ENCODE results near the gene GAB3. TPM values are rescaled to one million over a fixed set of nuclear protein-coding genes. Genes with fewer than 3 reads are reported as not detected.

GAB3 gene
- polyA plus RNA-seq, 1 donor, result 3.2 TPM

- Histone ChIP-seq H3K27me3 (ENCODE audit: control insufficient read depth, insufficient read depth, low read length) (no peaks in the 10 kb centered on the region), H3K4me1 (ENCODE audit: control insufficient read depth, insufficient read depth, low read length) (no peaks in the 10 kb centered on the region), H3K36me3 (ENCODE audit: control insufficient read depth, insufficient read depth, low read length) (peaks cover 11% of the 10 kb centered on the region), H3K4me3 (ENCODE audit: low read length) (no peak overlapping the region), H3K27ac (ENCODE audit: low read length) (no peak overlapping the region), H3K9me3 (ENCODE audit: control insufficient read depth, low read depth, low read length) (no peaks in the 10 kb centered on the region)
- no CpG with 5 or more reads among the region's 13 CpGs for WGBS (ENCODE audit: insufficient coverage, low lambda C conversion rate)
- DNase-seq, result no peak
These were observed 33.5 kb upstream of the GAB3 start for GRCh38 chrX:154784149-154784995.

DNA sequence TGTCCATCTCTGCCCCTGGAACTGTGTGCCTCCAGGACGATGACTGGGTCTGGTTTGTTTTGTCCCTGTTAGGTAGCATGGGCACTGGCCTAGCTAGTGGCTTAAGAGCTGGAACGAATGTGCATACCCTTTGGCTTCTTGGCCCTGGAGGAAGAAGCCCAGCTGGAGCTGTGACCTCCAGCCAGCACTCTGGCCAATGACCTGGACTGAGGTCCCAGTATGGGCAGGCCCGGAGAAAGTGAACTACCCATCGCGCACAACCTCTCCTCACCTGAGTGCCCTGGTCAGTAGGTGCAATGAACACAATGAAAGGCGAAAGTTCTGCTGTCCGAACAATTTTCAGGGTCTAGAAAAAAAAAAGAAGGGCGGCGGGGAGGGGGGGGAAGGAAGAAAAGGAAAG is 30.1 kb upstream of the GAB3 start:
- H3K27me3 ChIP-seq (ENCODE audit: control insufficient read depth, insufficient read depth, low read length), result no peaks in the 10 kb centered on the region
- peaks cover 22% of the 10 kb centered on the region for H3K36me3 ChIP-seq (ENCODE audit: control insufficient read depth, insufficient read depth, low read length)
- H3K4me1 ChIP-seq (ENCODE audit: control insufficient read depth, insufficient read depth, low read length), result no peaks in the 10 kb centered on the region
- DNase-seq, result no peak
- H3K27ac ChIP-seq (ENCODE audit: low read length), result no peak overlapping the region
- H3K4me3 ChIP-seq (ENCODE audit: low read length), result no peak overlapping the region
- no CpG with 5 or more reads among the region's 9 CpGs for WGBS (ENCODE audit: insufficient coverage, low lambda C conversion rate)
- H3K9me3 ChIP-seq (ENCODE audit: control insufficient read depth, low read depth, low read length), result no peaks in the 10 kb centered on the region

- Histone ChIP-seq H3K4me1 (ENCODE audit: control insufficient read depth, insufficient read depth, low read length) (no peaks in the 10 kb centered on the region), H3K9me3 (ENCODE audit: control insufficient read depth, low read depth, low read length) (no peaks in the 10 kb centered on the region), H3K27me3 (ENCODE audit: control insufficient read depth, insufficient read depth, low read length) (no peaks in the 10 kb centered on the region), H3K4me3 (ENCODE audit: low read length) (no peak overlapping the region), H3K27ac (ENCODE audit: low read length) (no peak overlapping the region), H3K36me3 (ENCODE audit: control insufficient read depth, insufficient read depth, low read length) (peaks cover 39% of the 10 kb centered on the region)
- no CpG with 5 or more reads among the region's 4 CpGs for WGBS (ENCODE audit: insufficient coverage, low lambda C conversion rate)
- DNase-seq, result no peak
These were observed 28.4 kb upstream of the GAB3 start for GRCh38 chrX:154779261-154779660.

GRCh38 chrX:154776753-154777152 is 25.9 kb upstream of the GAB3 start:
- no peak overlapping the region for H3K27ac ChIP-seq (ENCODE audit: low read length)
- H3K27me3 ChIP-seq (ENCODE audit: control insufficient read depth, insufficient read depth, low read length), result no peaks in the 10 kb centered on the region
- H3K9me3 ChIP-seq (ENCODE audit: control insufficient read depth, low read depth, low read length), result no peaks in the 10 kb centered on the region
- DNase-seq, result no peak
- no peak overlapping the region for H3K4me3 ChIP-seq (ENCODE audit: low read length)
- no CpG with 5 or more reads among the region's 2 CpGs for WGBS (ENCODE audit: insufficient coverage, low lambda C conversion rate)
- peaks cover 47% of the 10 kb centered on the region for H3K36me3 ChIP-seq (ENCODE audit: control insufficient read depth, insufficient read depth, low read length)
- H3K4me1 ChIP-seq (ENCODE audit: control insufficient read depth, insufficient read depth, low read length), result no peaks in the 10 kb centered on the region

DNA sequence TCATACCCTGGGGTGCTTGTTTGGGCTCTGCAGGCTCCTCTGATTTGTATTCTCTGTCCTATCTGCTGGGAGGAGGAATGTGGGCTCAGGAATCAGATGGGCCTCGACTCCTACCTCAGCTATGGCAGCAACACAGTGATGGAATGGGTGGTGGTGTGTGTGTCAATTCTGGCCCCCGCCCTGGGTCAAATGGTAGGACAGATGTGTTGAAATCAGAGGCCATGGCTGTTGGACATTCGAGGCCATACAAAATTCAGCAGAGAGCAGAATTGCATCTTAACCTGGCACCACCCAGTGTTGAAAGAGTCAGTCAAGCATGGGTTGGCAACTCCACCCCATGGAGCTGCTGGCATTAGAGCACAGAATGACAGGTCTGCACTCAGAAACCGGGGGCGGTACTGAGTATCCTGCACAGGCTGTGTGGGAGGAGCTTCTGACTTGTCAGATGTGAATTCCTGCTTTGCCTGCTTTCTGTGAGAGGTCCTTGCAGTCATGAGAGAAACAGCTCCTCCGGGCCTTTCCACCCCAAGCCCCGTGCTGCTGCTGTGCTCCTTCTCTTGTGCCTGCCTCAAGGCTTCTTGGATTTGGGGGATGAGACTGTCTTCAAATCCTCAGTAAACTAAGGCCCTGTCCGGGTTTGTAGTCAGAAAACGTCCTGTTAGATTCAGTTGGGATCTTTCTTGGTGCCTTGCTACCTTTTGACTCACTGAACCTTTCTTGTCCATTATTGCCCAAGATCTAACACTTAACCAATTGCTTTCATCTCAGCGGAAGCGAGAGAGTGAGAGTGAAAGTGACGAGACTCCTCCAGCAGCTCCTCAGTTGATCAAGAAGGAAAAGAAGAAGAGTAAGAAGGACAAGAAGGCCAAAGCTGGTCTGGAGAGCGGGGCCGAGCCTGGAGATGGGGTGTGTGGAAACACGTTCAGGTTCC is 24.8 kb upstream of the GAB3 start:
- Histone ChIP-seq H3K36me3 (ENCODE audit: control insufficient read depth, insufficient read depth, low read length) (peaks cover 45% of the 10 kb centered on the region), H3K9me3 (ENCODE audit: control insufficient read depth, low read depth, low read length) (no peaks in the 10 kb centered on the region), H3K4me1 (ENCODE audit: control insufficient read depth, insufficient read depth, low read length) (no peaks in the 10 kb centered on the region), H3K27me3 (ENCODE audit: control insufficient read depth, insufficient read depth, low read length) (no peaks in the 10 kb centered on the region), H3K27ac (ENCODE audit: low read length) (no peak overlapping the region), H3K4me3 (ENCODE audit: low read length) (no peak overlapping the region)
- DNase-seq, result no peak
- WGBS (ENCODE audit: insufficient coverage, low lambda C conversion rate), result no CpG with 5 or more reads among the region's 15 CpGs

DNA sequence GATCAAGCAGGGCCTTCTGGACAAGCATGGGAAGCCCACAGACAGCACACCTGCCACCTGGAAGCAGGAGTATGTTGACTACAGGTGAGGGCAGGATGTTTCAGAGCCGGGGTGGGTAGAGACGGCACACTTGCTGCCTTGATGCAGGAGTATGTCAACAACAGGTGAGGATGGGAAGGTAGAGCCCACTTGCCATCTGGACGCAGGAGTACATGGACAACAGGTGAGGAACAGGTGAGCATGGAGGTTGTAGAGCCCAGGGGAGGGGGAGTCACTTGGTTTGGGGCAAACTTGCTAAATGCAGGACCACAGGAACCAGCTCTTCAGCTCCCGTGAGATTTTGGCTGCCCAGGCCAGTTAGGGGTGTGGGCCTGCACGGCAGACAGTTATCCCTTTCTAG is 23.7 kb upstream of the GAB3 start:
- no peak overlapping the region for H3K27ac ChIP-seq (ENCODE audit: low read length)
- WGBS (ENCODE audit: insufficient coverage, low lambda C conversion rate), result no CpG with 5 or more reads among the region's 5 CpGs
- peaks cover 48% of the 10 kb centered on the region for H3K36me3 ChIP-seq (ENCODE audit: control insufficient read depth, insufficient read depth, low read length)
- H3K4me3 ChIP-seq (ENCODE audit: low read length), result no peak overlapping the region
- DNase-seq, result no peak
- no peaks in the 10 kb centered on the region for H3K4me1 ChIP-seq (ENCODE audit: control insufficient read depth, insufficient read depth, low read length)
- H3K9me3 ChIP-seq (ENCODE audit: control insufficient read depth, low read depth, low read length), result no peaks in the 10 kb centered on the region
- no peaks in the 10 kb centered on the region for H3K27me3 ChIP-seq (ENCODE audit: control insufficient read depth, insufficient read depth, low read length)

- Histone ChIP-seq H3K4me3 (ENCODE audit: low read length) (peak within 1 kb of the TSS; percentile 54), H3K27me3 (ENCODE audit: control insufficient read depth, insufficient read depth, low read length) (no peaks in the 10 kb centered on the region), H3K4me1 (ENCODE audit: control insufficient read depth, insufficient read depth, low read length) (peaks cover 6% of the 10 kb centered on the region), H3K36me3 (ENCODE audit: control insufficient read depth, insufficient read depth, low read length) (peaks cover 23% of the 10 kb centered on the region), H3K9me3 (ENCODE audit: control insufficient read depth, low read depth, low read length) (no peaks in the 10 kb centered on the region), H3K27ac (ENCODE audit: low read length) (peak within 1 kb of the TSS; percentile 85)
- no CpG with 5 or more reads among the region's 84 CpGs for WGBS (ENCODE audit: insufficient coverage, low lambda C conversion rate)
- peak; percentile 96 to 97 for DNase-seq
These were observed 11.8 kb upstream of the GAB3 start, which contains the start of gene DKC1 for GRCh38 chrX:154762537-154763296. DKC1 (plus strand) TSS chrX:154762864; CDS start chrX:154762966, 102 bp downstream.

GRCh38 chrX:154761977-154762536 is 11.2 kb upstream of the GAB3 start:
- DNase-seq, result peak in 1 of 2 donors; percentile 9
- Histone ChIP-seq H3K4me3 (ENCODE audit: low read length) (peak overlapping the region; percentile 54), H3K27me3 (ENCODE audit: control insufficient read depth, insufficient read depth, low read length) (no peaks in the 10 kb centered on the region), H3K27ac (ENCODE audit: low read length) (peak overlapping the region; percentile 85), H3K4me1 (ENCODE audit: control insufficient read depth, insufficient read depth, low read length) (peaks cover 6% of the 10 kb centered on the region), H3K36me3 (ENCODE audit: control insufficient read depth, insufficient read depth, low read length) (peaks cover 19% of the 10 kb centered on the region), H3K9me3 (ENCODE audit: control insufficient read depth, low read depth, low read length) (no peaks in the 10 kb centered on the region)
- no CpG with 5 or more reads among the region's 11 CpGs for WGBS (ENCODE audit: insufficient coverage, low lambda C conversion rate)

DNA sequence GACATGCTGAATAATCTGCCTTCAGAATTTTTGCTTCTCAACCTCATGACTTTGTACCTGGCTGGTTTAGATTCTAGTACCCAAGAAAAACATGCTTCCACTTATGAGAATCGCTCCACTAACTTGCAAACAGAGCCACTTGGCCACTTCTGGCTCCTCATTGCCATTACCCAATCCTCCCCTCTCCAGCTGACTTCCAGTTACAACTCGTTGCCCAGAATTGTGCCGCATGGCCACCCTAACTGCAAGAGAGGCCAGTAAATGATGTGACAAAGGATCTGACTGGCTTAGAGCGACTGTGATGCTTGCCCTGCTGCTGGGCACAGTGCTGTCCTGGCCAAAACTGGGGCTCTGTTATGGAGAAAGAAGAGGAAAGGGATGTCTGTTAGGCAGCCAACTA is 7.8 kb upstream of the GAB3 start:
- Histone ChIP-seq H3K4me3 (ENCODE audit: low read length) (no peak overlapping the region), H3K27me3 (ENCODE audit: control insufficient read depth, insufficient read depth, low read length) (no peaks in the 10 kb centered on the region), H3K9me3 (ENCODE audit: control insufficient read depth, low read depth, low read length) (no peaks in the 10 kb centered on the region), H3K36me3 (ENCODE audit: control insufficient read depth, insufficient read depth, low read length) (no peaks in the 10 kb centered on the region), H3K4me1 (ENCODE audit: control insufficient read depth, insufficient read depth, low read length) (peaks cover 6% of the 10 kb centered on the region), H3K27ac (ENCODE audit: low read length) (no peak overlapping the region)
- DNase-seq, result no peak
- no CpG with 5 or more reads among the region's 4 CpGs for WGBS (ENCODE audit: insufficient coverage, low lambda C conversion rate)
